PC-3 (cell line): ENCODE data around the gene MAML2. TPM values are rescaled to one million over a fixed set of nuclear protein-coding genes. Genes with fewer than 3 reads are reported as not detected.

ENCODE experiments used
- ATAC-seq: fragments of 200-7000 bp; cut with Tn5 transposase; 2 replicates; pipeline ENCODE4 v1.9.1; 2020; ENCODE audit warnings: mild to moderate bottlenecking, moderate library complexity
- BruUV-seq: library from RNA; stranded (reverse); fragments of 400-500 nt; replicated peaks from 2 replicates; lab custom pipeline; 2021; lab: Mats Ljungman, UMichigan
- CTCF ChIA-PET: fragments of 300-600 bp; sonication (Branson Sonifier 250); formaldehyde crosslinking; loops from one replicate; lab custom pipeline; 2022; ENCODE audit warnings: antibody characterized with exemption; lab: Charles Lee
- POLR2A ChIA-PET: fragments of 300-600 bp; sonication (Branson Sonifier 250); formaldehyde crosslinking; loops from one replicate; lab custom pipeline; 2022; ENCODE audit warnings: antibody characterized with exemption; ENCODE audit not compliant: unreplicated experiment; lab: Charles Lee
- DNase-seq: peaks from one replicate; pipeline ENCODE4 v3.0.0-alpha.2; 2015
- H2AFZ ChIP-seq: fragments of 300-600 bp; sonication (generic); 2 replicates; pipeline ENCODE4 v1.6.0; 2016; ENCODE audit warnings: antibody characterized with exemption, low read length
- H3F3A ChIP-seq: fragments of 300-600 bp; sonication (generic); one replicate; pipeline ENCODE4 v1.6.0; 2017; ENCODE audit warnings: antibody characterized with exemption, low read length, control low read depth, mild to moderate bottlenecking; ENCODE audit not compliant: unreplicated experiment
- H3K27ac ChIP-seq: fragments of 300-600 bp; sonication (generic); 2 replicates; pipeline ENCODE4 v1.5.1; 2016; ENCODE audit warnings: mild to moderate bottlenecking, low read length
- H3K27me3 ChIP-seq: fragments of 300-600 bp; sonication (generic); 2 replicates; pipeline ENCODE4 v1.6.1; 2016; ENCODE audit warnings: low read length, mixed read lengths
- H3K36me3 ChIP-seq: fragments of 300-600 bp; sonication (generic); 2 replicates; pipeline ENCODE4 v1.6.1; 2016; ENCODE audit warnings: low read depth, mixed run types, low read length, mixed read lengths
- H3K4me1 ChIP-seq: fragments of 300-600 bp; sonication (generic); 2 replicates; pipeline ENCODE4 v1.5.1; 2016; ENCODE audit warnings: low read length; ENCODE audit not compliant: insufficient read depth
- H3K4me2 ChIP-seq: fragments of 300-600 bp; sonication (generic); 2 replicates; pipeline ENCODE4 v1.6.0; 2016; ENCODE audit warnings: low read length
- H3K4me3 ChIP-seq: fragments of 300-600 bp; sonication (generic); 2 replicates; pipeline ENCODE4 v1.5.1; 2016; ENCODE audit warnings: mild to moderate bottlenecking, low read length, mixed read lengths
- H3K79me2 ChIP-seq: fragments of 300-600 bp; sonication (generic); 2 replicates; pipeline ENCODE4 v1.6.1; 2017; ENCODE audit warnings: low read length, mixed read lengths
- H3K9ac ChIP-seq: fragments of 300-600 bp; sonication (generic); 2 replicates; pipeline ENCODE4 v1.6.0; 2016; ENCODE audit warnings: mild to moderate bottlenecking, low read length
- H3K9me2 ChIP-seq: fragments of 300-600 bp; sonication (generic); replicated peaks from 2 replicates; pipeline ENCODE4 v1.6.1; 2016; ENCODE audit warnings: mixed run types, low read length, mixed read lengths
- H3K9me3 ChIP-seq: fragments of 300-600 bp; sonication (generic); 2 replicates; pipeline ENCODE4 v1.6.1; 2016; ENCODE audit warnings: low read length, mixed read lengths
- H4K20me1 ChIP-seq: fragments of 300-600 bp; sonication (generic); 2 replicates; pipeline ENCODE4 v1.6.1; 2016; ENCODE audit warnings: low read length, mixed read lengths
- EZH2 ChIP-seq: fragments of 300-600 bp; sonication (generic); IDR thresholded peaks from one replicate; pipeline ENCODE4 v1.6.1; 2017; ENCODE audit warnings: antibody characterized with exemption, mild to moderate bottlenecking, low read length; ENCODE audit not compliant: unreplicated experiment
- EZH2phosphoT487 ChIP-seq: fragments of 300-600 bp; sonication (generic); IDR thresholded peaks from 2 replicates; pipeline ENCODE4 v1.6.1; 2018; ENCODE audit warnings: mild to moderate bottlenecking, antibody characterized with exemption, low read length, borderline replicate concordance
- intact Hi-C: fragments of 100-400 bp; cut with micrococcal nuclease; formaldehyde crosslinking; loops from 2 replicates; pipeline ENCODE4 v1.9.0; 2023
- total RNA-seq: library from RNA; depleted of rRNA; stranded (reverse); fragments of >200 nt; gene quantifications from 2 replicates; pipeline ENCODE4 v1.2.3, GENCODE V29; 2014
- TF ChIP-seq, protein P1 (sequence below): fragments of 300-600 bp; sonication (generic); conservative IDR thresholded peaks from 2 replicates; pipeline ENCODE4 v1.5.1; 2017; ENCODE audit warnings: antibody characterized with exemption, low read depth, mild to moderate bottlenecking, low read length

The MAML2 gene
- total RNA-seq, 1 experiment from 2014 or later = 10.9 TPM

DNA sequence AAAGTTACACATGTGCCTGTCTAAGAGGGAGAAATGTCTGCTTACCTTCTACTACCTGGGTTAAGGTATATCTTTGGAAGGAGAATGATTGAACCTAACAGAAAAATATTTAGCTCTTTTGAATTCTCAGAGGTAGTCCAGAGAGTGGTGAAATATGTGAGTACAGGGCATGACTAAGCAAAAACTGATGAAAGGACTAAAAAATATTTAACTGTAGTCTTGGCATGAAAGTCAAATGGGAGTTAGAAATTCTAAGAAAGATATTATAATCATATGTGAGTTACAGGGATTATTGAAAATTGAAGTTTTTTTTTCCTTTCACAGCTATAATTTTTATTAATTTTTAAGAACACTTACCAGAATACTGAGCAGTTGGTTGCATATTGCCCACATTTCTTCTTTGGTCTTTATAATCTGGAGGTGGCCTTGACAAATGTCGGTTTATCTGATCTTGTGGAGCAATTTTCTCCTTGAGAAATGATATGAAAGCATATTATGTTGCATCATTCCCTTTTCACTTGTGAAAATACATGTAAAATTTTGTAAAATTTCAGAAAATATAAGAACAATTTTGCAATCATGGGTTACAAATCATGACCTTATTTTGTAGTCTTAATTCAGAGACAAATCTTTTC is 357.7 kb downstream of the MAML2 start:
- BruUV-seq = no TSS peak
- CTCF ChIA-PET = interaction anchor here (0.7 kb wide), 1 partner anchor 50 kb away, joined by 3 read pairs; no protein-coding TSS in a partner anchor
- H3K4me1 ChIP-seq = no peaks in the 10 kb centered on the region; the same call in 1 of the 2 replicates
- 0 out of 2 replicates have a peak, but pooled peaks cover 2% of the 10 kb centered on the region for H3K36me3 ChIP-seq
- no peak overlapping the region for H3K9ac ChIP-seq
- no peaks in the 10 kb centered on the region for H3K9me2 ChIP-seq
- ATAC-seq (no peak), DNase-seq (no peak)
- no peaks in the 10 kb centered on the region for H3K79me2 ChIP-seq
- H3K27ac ChIP-seq = no peak overlapping the region
- no peak overlapping the region for H3K4me3 ChIP-seq
- no peak overlapping the region for H2AFZ ChIP-seq
- no peaks in the 10 kb centered on the region for H3K9me3 ChIP-seq
- intact Hi-C loops = no loop called here
- H3F3A ChIP-seq = no peaks in the 10 kb centered on the region
- POLR2A ChIA-PET = no interaction called here
- H3K4me2 ChIP-seq = no peak overlapping the region
- TF ChIP-seq EZH2 (no peak), EZH2phosphoT487 (no peak)
- TF ChIP-seq, protein P1, sequence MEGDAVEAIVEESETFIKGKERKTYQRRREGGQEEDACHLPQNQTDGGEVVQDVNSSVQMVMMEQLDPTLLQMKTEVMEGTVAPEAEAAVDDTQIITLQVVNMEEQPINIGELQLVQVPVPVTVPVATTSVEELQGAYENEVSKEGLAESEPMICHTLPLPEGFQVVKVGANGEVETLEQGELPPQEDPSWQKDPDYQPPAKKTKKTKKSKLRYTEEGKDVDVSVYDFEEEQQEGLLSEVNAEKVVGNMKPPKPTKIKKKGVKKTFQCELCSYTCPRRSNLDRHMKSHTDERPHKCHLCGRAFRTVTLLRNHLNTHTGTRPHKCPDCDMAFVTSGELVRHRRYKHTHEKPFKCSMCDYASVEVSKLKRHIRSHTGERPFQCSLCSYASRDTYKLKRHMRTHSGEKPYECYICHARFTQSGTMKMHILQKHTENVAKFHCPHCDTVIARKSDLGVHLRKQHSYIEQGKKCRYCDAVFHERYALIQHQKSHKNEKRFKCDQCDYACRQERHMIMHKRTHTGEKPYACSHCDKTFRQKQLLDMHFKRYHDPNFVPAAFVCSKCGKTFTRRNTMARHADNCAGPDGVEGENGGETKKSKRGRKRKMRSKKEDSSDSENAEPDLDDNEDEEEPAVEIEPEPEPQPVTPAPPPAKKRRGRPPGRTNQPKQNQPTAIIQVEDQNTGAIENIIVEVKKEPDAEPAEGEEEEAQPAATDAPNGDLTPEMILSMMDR = no peak
- no peaks in the 10 kb centered on the region for H3K27me3 ChIP-seq
- no peaks in the 10 kb centered on the region for H4K20me1 ChIP-seq

DNA sequence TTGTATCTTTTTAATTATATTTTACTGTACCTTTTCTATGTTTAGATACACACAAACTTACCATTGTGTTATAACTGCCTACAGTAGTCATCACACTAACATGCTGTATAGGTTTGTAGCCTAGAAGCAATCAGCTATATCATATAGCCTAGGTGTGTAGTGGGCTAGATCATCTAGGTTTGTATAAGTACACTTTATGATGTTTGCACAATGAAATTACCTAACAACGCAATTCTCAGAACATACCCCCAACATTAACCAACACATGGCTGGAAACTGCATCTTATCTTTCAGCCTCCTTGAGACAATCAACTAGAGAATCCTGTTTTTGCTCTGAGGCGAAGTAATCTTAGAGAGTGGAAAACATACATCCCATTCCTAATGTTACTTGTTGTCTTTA is 358.9 kb downstream of the MAML2 start:
- CTCF ChIA-PET = interaction anchor here (0.7 kb wide), 1 partner anchor 683 kb away, joined by 4 read pairs; no protein-coding TSS in a partner anchor
- DNase-seq (no peak), ATAC-seq (no peak)
- POLR2A ChIA-PET = no interaction called here
- H3K27me3 ChIP-seq = no peaks in the 10 kb centered on the region
- intact Hi-C loops = no loop called here
- H2AFZ ChIP-seq = no peak overlapping the region
- BruUV-seq = no TSS peak
- peaks cover 2% of the 10 kb centered on the region; the same call in 1 of the 2 replicates for H3K36me3 ChIP-seq
- H3K9ac ChIP-seq = no peak overlapping the region
- no peaks in the 10 kb centered on the region for H3F3A ChIP-seq
- no peak overlapping the region for H3K27ac ChIP-seq
- no peak for TF ChIP-seq EZH2phosphoT487
- TF ChIP-seq, protein P1 = no peak
- TF ChIP-seq EZH2 = no peak
- no peak overlapping the region for H3K4me2 ChIP-seq
- no peaks in the 10 kb centered on the region for H3K79me2 ChIP-seq
- no peaks in the 10 kb centered on the region for H4K20me1 ChIP-seq
- no peak overlapping the region for H3K4me3 ChIP-seq
- H3K9me2 ChIP-seq = no peaks in the 10 kb centered on the region
- H3K9me3 ChIP-seq = no peaks in the 10 kb centered on the region
- no peaks in the 10 kb centered on the region for H3K4me1 ChIP-seq
